GM21529 (cell line): ENCODE data around the gene ANO4.

Experiments
- ATAC-seq: cut with Tn5 transposase; IDR thresholded peaks from one replicate; pipeline ENCODE4 v1.9.1; 2021; ENCODE audit not compliant: unreplicated experiment

Gene ANO4

GRCh38 chr12:100801320-100801719, 6.7 kb downstream of the ANO4 start:
- no peak for ATAC-seq

- ATAC-seq: no peak
Observed at GRCh38 chr12:100808777-100809176, 14.2 kb downstream of the ANO4 start.

DNA sequence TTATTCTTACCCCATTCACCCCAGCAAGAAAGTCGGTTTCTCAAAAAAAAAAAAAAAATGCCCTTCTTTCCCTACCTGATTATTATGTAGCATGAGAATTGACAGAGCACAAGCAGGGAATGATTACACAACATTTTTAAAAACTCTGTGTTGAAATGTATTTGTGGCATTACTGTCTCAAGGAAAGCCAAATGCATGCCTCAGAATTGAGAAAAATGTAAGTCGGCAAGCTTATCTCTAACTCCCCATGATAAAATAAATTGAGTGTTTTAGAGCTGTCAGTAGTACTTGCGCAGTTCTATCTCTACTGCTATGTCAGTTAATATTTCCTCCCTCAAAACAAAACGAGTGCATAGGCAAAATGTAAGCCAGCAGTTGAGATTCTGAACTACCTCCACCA, 25.7 kb downstream of the ANO4 start:
- no peak for ATAC-seq

GRCh38 chr12:100823963-100824362, 29.4 kb downstream of the ANO4 start:
- no peak for ATAC-seq

DNA sequence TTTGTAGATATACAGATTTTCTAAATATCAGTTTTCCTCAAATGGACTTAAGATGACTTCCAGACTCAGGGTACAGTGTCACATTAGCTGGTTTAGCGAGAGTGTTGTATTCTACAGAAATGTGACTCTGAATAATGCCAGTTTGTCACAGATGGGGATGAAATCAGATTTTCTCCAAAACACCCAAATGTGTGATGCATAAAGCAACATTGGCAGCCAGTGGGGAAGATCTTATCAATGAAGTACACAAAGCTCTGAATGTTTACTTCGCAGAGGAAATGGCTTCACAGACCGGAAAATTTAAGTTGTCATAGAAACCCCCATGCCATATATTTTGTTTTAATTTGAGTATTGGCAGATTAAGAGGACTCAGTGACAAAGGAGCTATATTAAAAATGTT, 29.9 kb downstream of the ANO4 start:
- ATAC-seq: no peak

GRCh38 chr12:100826323-100826722, 31.7 kb downstream of the ANO4 start:
- ATAC-seq: no peak

- ATAC-seq: no peak
Observed at GRCh38 chr12:100827901-100828520, 33.4 kb downstream of the ANO4 start.

DNA sequence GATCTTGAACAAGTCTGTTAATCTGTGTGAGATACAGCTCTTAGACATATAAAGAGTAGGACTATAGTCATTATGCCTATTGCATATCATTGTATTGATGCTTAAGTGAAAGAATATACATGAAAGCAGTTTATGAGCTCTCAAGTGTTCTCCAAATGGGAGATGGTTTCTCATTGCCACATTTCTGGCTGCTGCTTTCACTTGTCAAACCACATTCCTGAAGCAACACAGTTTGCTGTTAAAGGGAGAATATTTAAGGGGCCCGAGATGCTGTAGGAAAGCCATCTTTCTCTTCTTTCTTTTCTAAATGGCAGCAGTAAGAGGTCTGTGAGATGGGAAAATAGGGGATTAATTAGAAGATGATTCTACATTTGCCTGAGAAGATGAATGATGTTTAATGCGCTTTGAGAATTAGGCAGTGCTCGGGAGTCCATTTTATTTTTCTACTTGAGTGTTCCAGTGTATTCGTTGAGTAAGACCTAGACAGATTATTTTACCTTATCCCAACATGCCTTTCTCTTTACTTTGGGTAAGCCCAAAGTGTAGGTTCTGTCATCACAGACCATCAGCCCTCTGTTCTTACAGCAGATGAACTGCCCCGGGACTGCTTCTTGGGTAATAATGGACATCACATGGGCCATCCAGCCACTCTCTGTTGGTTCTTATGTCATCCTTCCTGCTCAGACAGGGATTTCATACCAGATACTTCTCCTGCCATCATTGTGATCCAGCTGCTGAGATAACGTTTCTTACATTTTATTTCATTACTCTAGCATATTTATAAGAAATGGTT, 35.6 kb downstream of the ANO4 start:
- no peak for ATAC-seq

DNA sequence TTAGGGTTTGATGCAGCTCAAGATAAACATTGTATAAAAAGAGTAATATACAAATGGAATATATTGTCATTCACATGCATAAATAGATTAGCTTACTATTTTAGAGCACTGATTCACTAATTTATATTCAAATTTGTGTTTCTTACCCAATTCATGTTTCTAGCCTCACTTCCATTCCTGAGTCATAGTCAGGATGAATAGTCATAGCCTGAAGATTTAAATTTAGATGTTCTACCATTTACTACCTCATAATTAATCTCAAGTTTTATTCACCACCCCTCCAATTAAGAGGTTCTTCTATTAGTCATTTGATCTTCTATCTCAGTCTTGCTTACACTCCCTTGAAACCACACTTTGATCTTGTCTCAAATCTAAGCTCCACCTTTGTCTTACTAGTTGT, 38.7 kb downstream of the ANO4 start:
- no peak for ATAC-seq

GRCh38 chr12:100840748-100841147, 46.2 kb downstream of the ANO4 start:
- no peak for ATAC-seq

- ATAC-seq: no peak
Observed at GRCh38 chr12:100842156-100842555, 47.6 kb downstream of the ANO4 start.

GRCh38 chr12:100843061-100843460, 48.5 kb downstream of the ANO4 start:
- ATAC-seq: no peak

- no peak for ATAC-seq
Observed at GRCh38 chr12:100845095-100845494, 50.5 kb downstream of the ANO4 start.

GRCh38 chr12:100851637-100852036, 57.1 kb downstream of the ANO4 start:
- ATAC-seq: no peak

- ATAC-seq: no peak
Observed at GRCh38 chr12:100857418-100857817, 62.8 kb downstream of the ANO4 start.

DNA sequence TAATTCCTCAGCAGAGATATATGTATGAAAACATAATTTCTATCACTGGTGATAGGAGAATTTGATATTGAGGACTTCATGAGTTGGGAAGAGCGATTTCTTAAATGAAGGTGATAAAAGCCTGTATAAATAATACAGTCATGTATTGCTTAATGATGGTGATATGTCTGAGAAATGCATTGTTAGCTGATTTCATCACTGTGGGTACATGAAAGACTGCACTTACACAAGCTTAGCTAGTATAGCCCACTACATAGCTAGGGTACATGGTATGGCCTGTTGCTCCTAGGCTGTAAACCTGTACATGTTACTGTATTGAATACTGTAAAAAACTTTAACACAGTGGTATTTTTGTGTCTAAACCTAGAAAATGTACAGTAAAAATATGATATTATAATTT, 63.4 kb downstream of the ANO4 start:
- ATAC-seq: no peak

DNA sequence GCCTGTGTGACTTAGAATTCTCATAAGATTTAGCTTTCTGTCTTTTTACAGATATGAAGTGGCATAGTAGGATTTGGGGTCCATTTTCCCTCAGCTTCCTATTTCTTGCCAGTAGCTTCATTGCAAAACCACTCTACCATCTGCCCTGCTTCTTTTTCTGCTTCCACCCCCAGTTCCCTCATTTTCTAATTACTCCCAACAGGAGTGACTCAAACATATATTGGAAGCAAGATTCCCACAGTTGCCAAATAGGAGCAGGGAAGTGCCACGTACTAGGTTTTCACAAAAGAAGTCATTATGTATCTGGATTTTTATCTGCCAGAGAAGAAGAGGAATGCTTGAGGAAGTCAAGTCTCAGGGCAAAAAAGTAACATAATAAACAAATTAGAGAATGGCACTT, 64.1 kb downstream of the ANO4 start:
- ATAC-seq: no peak

DNA sequence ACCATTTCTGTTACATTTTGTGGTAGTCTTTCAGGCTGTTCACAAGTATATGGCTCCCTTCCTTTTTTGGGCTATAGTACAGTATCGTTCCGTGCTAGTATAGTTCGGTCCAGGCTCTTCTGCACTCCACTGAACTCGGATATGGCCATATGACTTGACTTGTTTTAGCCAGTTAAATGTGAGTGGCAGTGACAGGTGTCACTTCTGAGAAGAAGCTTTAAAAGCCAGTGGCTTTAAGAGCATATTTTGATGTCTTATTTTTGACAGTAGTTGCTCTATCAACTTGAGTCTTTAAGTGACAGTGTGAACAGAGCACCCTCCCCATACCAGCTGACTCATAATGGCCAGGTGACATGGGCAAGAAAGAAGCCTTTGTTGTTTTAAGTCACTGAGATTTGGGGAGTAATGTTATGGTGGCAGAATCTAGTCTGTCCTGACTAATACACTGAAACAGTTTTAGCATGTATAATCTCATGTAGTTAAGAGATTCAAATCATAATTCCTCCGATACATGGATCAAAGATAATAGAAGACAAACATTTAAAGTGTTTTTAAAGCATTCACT, 64.6 kb downstream of the ANO4 start:
- ATAC-seq: no peak

DNA sequence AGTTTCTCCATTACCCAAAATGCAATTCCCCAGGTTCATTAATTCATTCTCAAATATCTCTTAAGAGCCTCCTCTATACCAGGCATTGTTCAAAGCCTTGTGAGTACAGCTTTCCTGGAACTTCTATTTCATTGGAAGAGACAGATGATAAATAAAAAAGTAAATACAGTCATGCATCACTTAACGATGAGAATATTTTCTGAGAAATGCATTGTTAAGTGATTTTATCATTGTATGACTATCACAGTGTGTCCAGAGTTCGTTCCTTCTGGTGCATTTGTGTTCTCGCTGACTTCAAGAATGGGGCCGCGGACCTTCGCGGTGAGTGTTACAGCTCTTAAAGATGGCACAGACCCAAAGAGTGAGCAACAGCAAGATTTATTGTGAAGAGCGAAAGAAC, 66.0 kb downstream of the ANO4 start:
- ATAC-seq: no peak

DNA sequence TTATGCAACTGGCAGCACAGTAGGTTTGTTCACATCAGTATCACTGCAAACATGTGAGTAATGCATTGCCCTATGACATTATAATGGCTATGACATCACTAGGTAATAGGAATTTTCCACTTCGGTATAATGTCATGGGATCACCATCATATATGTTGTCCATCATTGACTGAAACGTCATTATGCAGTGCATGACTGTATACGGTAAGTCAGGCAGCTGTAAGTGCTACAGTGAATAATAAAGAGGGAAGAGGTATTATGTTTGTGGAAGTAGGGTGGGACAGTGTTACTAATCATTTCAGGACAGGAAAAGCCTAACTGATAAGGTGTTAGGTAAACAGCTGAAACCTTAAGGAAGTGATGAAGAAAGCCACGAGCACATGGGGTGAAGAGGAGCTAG, 68.1 kb downstream of the ANO4 start:
- ATAC-seq: no peak

- no peak for ATAC-seq
Observed at GRCh38 chr12:100864366-100864765, 69.8 kb downstream of the ANO4 start.

DNA sequence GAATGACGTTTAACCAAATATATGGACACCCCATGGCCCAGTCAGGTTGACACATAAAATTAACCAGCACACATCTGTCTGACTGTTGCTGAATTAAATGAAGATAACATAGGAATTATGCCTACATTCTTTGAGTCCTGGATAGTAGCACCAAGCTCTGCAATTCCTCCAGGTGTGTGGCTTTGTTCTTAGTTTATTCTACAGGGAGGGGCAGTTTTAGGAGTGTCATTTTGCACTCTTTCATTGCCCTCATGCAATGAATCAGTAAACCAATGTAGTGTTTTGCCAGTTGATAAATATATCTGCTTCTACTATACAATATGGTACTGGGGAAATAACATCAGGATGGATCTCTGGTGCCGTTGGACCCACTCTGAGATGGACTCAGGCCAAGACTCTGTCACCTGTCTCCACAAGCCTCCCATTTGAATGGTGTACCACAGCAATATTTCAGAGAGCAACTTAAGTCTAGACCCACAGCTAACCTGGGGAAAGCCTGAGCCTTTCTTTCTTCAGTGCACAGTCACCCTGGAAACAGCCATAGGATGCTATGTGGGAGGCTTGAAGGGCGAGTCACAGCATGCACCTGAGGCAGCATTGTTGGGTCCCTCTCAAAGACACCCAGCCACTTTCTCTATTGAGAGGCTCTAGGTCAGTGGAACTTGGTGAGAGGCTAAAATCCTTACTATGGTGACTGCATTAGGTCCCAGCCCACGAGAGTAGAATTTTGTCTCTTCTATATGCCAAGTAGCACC, 73.2 kb downstream of the ANO4 start:
- ATAC-seq: no peak
